ENCODE measurements around the gene HAUS5. TPM values are rescaled to one million over a fixed set of nuclear protein-coding genes. Genes with fewer than 3 reads are reported as not detected.

HAUS5 gene
- total RNA-seq, 1 experiment from 2014 or later = 32.9 TPM

DNA sequence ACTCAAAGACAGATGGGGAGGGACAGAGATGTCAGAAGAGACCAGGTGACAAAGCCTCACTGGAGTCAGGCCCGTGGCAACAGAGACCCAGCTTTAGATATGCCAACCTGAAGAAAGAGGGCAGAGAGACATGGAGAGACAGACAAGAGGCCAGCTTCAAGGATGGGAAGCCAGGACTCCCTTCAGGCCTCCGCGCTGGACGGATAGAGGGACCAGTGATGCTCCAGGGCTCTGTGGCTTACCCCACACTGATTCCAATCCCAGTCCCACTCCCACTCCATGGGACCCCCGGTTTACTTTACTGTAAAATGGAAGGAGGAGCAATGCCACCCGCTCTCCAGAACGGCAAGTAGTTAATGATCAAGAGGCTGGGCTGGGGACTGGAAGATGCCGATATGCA is 27.3 kb downstream of the HAUS5 start:
- Histone ChIP-seq H2BK15ac (ENCODE audit: low read depth, low read length) (no peak overlapping the region), H3K4me2 (ENCODE audit: insufficient read depth, insufficient read length, low read length) (no peak overlapping the region), H3K27ac (ENCODE audit: insufficient read length, low read depth, low read length) (no peak overlapping the region), H2BK20ac (ENCODE audit: low read depth, low read length, poor library complexity, severe bottlenecking) (no peak overlapping the region), H3K9me3 (ENCODE audit: control insufficient read depth, low read depth, low read length) (no peaks in the 10 kb centered on the region), H4K20me1 (ENCODE audit: control insufficient read depth, insufficient read depth, insufficient read length) (no peaks in the 10 kb centered on the region), H3K27me3 (ENCODE audit: insufficient read depth, low read length) (no peaks in the 10 kb centered on the region), H4K8ac (replicated peaks; ENCODE audit: insufficient read length, low read depth, low read length) (no peak overlapping the region), H2BK120ac (ENCODE audit: low read depth, low read length, poor library complexity, severe bottlenecking) (no peak overlapping the region), H3K4me1 (ENCODE audit: insufficient read depth, low read length) (peaks cover 6% of the 10 kb centered on the region; the same call in 1 of the 2 replicates), H3K56ac (ENCODE audit: insufficient read length, low read depth, low read length) (no peak overlapping the region), H3T11ph (ENCODE audit: low read length) (no peak overlapping the region), H2AFZ (ENCODE audit: low read length) (no peak overlapping the region), H3K23me2 (ENCODE audit: insufficient read length, low read depth, low read length, poor library complexity, severe bottlenecking) (peaks cover 15% of the 10 kb centered on the region), H4K91ac (ENCODE audit: insufficient read length, low read depth, low read length) (no peak overlapping the region), H3K79me1 (ENCODE audit: insufficient read depth, low read depth, low read length, poor library complexity, severe bottlenecking) (no peaks in the 10 kb centered on the region), H3K9ac (ENCODE audit: extremely low read depth, insufficient read length, low read length) (no peak overlapping the region), H4K5ac (ENCODE audit: insufficient read length, low read depth, low read length) (no peak overlapping the region), H3K4ac (ENCODE audit: low read depth, low read length) (no peak overlapping the region), H3K79me2 (ENCODE audit: insufficient read depth, low read length) (no peaks in the 10 kb centered on the region), H2BK12ac (ENCODE audit: insufficient read length, low read depth, low read length) (no peak overlapping the region), H2AK5ac (ENCODE audit: insufficient read length, low read length) (no peak overlapping the region), H3K18ac (ENCODE audit: insufficient read length, low read depth, low read length) (no peak overlapping the region), H3K23ac (ENCODE audit: insufficient read length, low read depth, low read length) (no peak overlapping the region), H3K14ac (ENCODE audit: insufficient read depth, low read length) (no peak overlapping the region), H2BK5ac (ENCODE audit: insufficient read length, low read length) (no peak overlapping the region)
- H3K4me1 Mint-ChIP-seq = peaks cover 26 to 32% of the 10 kb centered on the region in 2 experiments
- peak overlapping the region in 1 of 3 experiments; percentile 7; a peak in 2 of 7 replicates for H3K27ac Mint-ChIP-seq
- peaks cover 12 to 32% (median 25%) of the 10 kb centered on the region in 3 experiments for H3K36me3 Mint-ChIP-seq (ENCODE audit: insufficient read depth in 1 of 3, low read depth in 3 of 3)
- WGBS (ENCODE audit: extremely low coverage, insufficient read length, low lambda C conversion rate) = no CpG with 5 or more reads among the region's 8 CpGs
- no peak overlapping the region; a peak in 1 of 5 replicates for H3K4me3 Mint-ChIP-seq
- no peak for DNase-seq
- H3K27me3 Mint-ChIP-seq (ENCODE audit: low read depth) = peaks cover 4% of the 10 kb centered on the region; the same call in 1 of the 2 replicates
- no peaks in the 10 kb centered on the region; a peak in 1 of 5 replicates for H3K9me3 Mint-ChIP-seq
- TF ChIP-seq CTCF (conservative IDR thresholded peaks at IDR 0.05) = no peak

All from H9 (cell line).